OCI-LY7 (cell line): Measurements from ENCODE around the gene MUC4.

ENCODE experiments used
- EZH2phosphoT487 ChIP-seq: fragments of 200-600 bp; sonication (generic); IDR thresholded peaks from 2 replicates; pipeline ENCODE4 v1.6.1; 2018; ENCODE audit warnings: low read depth, borderline replicate concordance, mild to moderate bottlenecking, mixed run types, antibody characterized with exemption, low read length, moderate library complexity, mixed read lengths
- TF ChIP-seq, protein P1 (sequence below): fragments of 200-600 bp; sonication (generic); conservative IDR thresholded peaks from 2 replicates; pipeline ENCODE4 v1.5.1; 2014; ENCODE audit warnings: mild to moderate bottlenecking, antibody characterized with exemption, low read length, moderate library complexity, mixed read lengths

DNA sequence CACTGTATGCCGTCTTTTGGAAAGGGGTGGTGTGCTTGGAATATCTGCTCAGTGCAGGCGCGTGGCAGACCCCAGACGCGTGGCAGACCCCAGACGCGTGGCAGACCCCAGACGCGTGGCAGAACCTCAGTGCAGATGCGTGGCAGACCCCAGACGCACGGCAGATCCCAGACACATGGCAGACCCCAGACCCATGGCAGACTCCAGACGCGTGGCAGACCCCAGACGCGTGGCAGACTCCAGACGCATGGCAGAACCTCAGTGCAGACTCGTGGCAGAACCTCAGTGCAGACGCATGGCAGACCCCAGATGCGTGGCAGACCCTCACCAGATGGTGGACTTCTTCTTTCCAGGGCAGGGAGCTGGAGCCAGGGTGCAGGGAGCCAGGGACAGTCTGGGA lies 637 bp upstream of the MUC4 start:
- TF ChIP-seq, protein P1, sequence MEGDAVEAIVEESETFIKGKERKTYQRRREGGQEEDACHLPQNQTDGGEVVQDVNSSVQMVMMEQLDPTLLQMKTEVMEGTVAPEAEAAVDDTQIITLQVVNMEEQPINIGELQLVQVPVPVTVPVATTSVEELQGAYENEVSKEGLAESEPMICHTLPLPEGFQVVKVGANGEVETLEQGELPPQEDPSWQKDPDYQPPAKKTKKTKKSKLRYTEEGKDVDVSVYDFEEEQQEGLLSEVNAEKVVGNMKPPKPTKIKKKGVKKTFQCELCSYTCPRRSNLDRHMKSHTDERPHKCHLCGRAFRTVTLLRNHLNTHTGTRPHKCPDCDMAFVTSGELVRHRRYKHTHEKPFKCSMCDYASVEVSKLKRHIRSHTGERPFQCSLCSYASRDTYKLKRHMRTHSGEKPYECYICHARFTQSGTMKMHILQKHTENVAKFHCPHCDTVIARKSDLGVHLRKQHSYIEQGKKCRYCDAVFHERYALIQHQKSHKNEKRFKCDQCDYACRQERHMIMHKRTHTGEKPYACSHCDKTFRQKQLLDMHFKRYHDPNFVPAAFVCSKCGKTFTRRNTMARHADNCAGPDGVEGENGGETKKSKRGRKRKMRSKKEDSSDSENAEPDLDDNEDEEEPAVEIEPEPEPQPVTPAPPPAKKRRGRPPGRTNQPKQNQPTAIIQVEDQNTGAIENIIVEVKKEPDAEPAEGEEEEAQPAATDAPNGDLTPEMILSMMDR, result no peak
- no peak for TF ChIP-seq EZH2phosphoT487
